IPS-18a (cell line): ENCODE results near the gene LILRA2.
"Not testable (repeated sequence)": the region's sequence is repeated elsewhere in the genome, so short reads cannot be mapped to it uniquely, and the experiment has no call there.

ENCODE experiments used
- H3K27ac ChIP-seq: one replicate; pipeline ENCODE4 v1.5.1; 2013; ENCODE audit warnings: low read length
- H3K27me3 ChIP-seq: one replicate; pipeline ENCODE4 v1.6.1; 2013; ENCODE audit warnings: mild to moderate bottlenecking, low read length; ENCODE audit not compliant: control insufficient read depth, insufficient read depth
- H3K36me3 ChIP-seq: one replicate; pipeline ENCODE4 v1.6.1; 2013; ENCODE audit warnings: low read depth, low read length; ENCODE audit not compliant: control insufficient read depth
- H3K4me1 ChIP-seq: one replicate; pipeline ENCODE4 v1.6.1; 2013; ENCODE audit warnings: low read depth, low read length; ENCODE audit not compliant: control insufficient read depth
- H3K4me3 ChIP-seq: one replicate; pipeline ENCODE4 v1.5.1; 2013; ENCODE audit warnings: low read length
- H3K9ac ChIP-seq: one replicate; pipeline ENCODE4 v1.6.1; 2013; ENCODE audit warnings: mild to moderate bottlenecking, low read length, moderate library complexity
- H3K9me3 ChIP-seq: one replicate; pipeline ENCODE4 v1.6.1; 2013; ENCODE audit warnings: low read depth, low read length; ENCODE audit not compliant: control insufficient read depth

LILRA2 gene

DNA sequence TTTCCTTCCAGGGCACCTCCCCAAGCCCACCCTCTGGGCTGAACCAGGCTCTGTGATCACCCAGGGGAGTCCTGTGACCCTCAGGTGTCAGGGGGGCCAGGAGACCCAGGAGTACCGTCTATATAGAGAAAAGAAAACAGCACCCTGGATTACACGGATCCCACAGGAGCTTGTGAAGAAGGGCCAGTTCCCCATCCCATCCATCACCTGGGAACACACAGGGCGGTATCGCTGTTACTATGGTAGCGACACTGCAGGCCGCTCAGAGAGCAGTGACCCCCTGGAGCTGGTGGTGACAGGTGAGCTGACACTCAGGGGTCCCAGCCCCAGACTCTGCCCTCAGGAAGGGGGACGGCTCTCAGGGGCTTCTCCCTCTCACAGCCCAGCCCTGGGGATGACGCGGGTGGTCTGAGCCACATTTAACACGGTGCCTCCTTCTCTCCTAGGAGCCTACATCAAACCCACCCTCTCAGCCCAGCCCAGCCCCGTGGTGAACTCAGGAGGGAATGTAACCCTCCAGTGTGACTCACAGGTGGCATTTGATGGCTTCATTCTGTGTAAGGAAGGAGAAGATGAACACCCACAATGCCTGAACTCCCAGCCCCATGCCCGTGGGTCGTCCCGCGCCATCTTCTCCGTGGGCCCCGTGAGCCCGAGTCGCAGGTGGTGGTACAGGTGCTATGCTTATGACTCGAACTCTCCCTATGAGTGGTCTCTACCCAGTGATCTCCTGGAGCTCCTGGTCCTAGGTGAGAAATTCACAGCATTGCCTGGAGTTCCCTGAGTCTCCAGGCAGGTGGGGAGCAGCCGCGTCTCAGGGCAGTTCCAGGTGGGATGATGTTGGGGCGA, 58.1 kb downstream of the LILRA2 start:
- H3K4me1 ChIP-seq, H3K9ac ChIP-seq, H3K27me3 ChIP-seq, H3K36me3 ChIP-seq, H3K4me3 ChIP-seq, H3K27ac ChIP-seq: not testable (repeated sequence)
- H3K9me3 ChIP-seq, result peaks cover 42% of the 10 kb centered on the region

DNA sequence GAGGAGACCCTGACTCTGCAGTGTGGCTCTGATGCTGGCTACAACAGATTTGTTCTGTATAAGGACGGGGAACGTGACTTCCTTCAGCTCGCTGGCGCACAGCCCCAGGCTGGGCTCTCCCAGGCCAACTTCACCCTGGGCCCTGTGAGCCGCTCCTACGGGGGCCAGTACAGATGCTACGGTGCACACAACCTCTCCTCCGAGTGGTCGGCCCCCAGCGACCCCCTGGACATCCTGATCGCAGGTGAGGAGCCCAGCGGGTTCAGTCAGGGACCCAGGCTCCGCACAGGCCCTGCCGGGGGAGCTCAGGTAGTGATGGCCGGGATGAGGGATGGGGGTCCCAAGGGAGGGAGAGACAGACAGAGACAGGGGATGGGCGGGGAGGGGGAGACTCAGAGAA, 58.9 kb downstream of the LILRA2 start:
- H3K36me3 ChIP-seq, H3K4me3 ChIP-seq, H3K27me3 ChIP-seq, H3K4me1 ChIP-seq, H3K27ac ChIP-seq, H3K9ac ChIP-seq: not testable (repeated sequence)
- H3K9me3 ChIP-seq, result peaks cover 43% of the 10 kb centered on the region

DNA sequence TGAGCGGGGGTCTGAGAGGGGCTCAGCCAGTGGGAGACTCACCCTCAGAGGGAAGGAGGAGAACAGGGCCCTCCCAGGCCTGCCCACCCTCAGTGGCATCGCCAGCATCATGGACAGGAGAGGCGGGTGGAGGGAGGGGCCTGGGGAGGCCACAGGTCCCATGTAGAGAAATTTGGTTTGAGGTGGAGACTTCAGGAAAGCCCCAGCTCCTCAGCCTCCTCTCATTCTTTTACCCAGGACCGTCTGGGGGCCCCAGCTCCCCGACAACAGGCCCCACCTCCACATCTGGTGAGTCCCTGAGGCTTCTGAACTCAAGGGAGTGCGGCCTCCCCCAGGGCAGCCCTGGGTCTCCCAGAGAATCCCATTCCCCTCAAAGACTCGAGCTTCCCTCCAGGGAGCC, 59.8 kb downstream of the LILRA2 start:
- Histone ChIP-seq H3K4me3 (no peak overlapping the region), H3K27me3 (no peaks in the 10 kb centered on the region), H3K27ac (no peak overlapping the region), H3K9ac (no peak overlapping the region), H3K9me3 (peaks cover 40% of the 10 kb centered on the region), H3K4me1 (no peaks in the 10 kb centered on the region), H3K36me3 (no peaks in the 10 kb centered on the region)

DNA sequence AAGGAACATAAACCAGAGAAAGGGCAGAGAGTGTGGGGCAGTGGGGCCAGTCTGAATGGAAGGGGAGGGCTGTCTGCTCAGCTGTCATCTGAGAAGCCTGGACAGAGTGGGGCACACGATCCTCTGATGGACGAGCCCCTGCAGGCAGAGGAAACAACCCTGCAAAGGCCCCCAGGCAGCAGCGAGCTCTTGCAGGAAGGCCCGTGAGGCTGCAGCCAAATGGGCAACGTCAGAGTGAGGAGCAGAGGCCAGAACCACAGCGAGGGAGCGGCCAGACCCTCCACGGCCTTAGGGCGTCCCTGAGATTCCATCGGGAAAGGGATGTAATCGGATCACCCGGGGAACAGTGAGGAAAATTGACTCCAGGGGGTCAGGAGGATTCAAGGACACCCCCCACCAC, 62.5 kb downstream of the LILRA2 start:
- not testable (repeated sequence) for H3K4me3 ChIP-seq, H3K4me1 ChIP-seq, H3K27me3 ChIP-seq, H3K27ac ChIP-seq, H3K36me3 ChIP-seq, H3K9ac ChIP-seq
- peaks cover 35% of the 10 kb centered on the region for H3K9me3 ChIP-seq

DNA sequence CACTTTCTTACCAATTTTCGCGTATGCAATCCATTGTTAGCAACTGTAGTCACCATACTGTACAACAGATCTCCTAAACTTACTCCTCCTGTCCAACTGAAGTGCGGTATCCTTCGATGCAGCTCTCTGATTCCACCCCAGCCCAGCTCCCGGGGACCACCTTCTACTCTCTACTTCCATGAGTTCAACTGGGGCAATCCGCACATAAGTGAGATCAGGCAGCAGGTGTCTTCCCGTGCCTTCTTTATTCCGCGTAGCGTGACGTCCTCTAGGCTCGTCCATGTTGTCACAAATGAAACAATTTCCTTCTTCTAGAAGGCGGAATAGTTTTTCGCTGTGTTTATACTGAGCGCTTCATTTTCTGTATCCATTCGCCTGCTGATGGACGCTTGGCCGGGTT, 65.1 kb downstream of the LILRA2 start:
- Histone ChIP-seq H3K9me3 (peaks cover 33% of the 10 kb centered on the region), H3K27ac (no peak overlapping the region), H3K36me3 (no peaks in the 10 kb centered on the region), H3K9ac (no peak overlapping the region), H3K4me3 (no peak overlapping the region), H3K4me1 (no peaks in the 10 kb centered on the region), H3K27me3 (no peaks in the 10 kb centered on the region)
